Subcutaneous preadipocyte (primary cell): ENCODE measurements around the gene GRID2IP. TPM values are rescaled to one million over a fixed set of nuclear protein-coding genes. Genes with fewer than 3 reads are reported as not detected.

Experiments used
- total RNA-seq: library from RNA; depleted of rRNA; stranded (reverse); fragments of >200 nt; gene quantifications from 2 replicates; pipeline ENCODE4 v1.2.3, GENCODE V29; 2012

GRID2IP gene
- not detected in 2 replicates for total RNA-seq

DNA sequence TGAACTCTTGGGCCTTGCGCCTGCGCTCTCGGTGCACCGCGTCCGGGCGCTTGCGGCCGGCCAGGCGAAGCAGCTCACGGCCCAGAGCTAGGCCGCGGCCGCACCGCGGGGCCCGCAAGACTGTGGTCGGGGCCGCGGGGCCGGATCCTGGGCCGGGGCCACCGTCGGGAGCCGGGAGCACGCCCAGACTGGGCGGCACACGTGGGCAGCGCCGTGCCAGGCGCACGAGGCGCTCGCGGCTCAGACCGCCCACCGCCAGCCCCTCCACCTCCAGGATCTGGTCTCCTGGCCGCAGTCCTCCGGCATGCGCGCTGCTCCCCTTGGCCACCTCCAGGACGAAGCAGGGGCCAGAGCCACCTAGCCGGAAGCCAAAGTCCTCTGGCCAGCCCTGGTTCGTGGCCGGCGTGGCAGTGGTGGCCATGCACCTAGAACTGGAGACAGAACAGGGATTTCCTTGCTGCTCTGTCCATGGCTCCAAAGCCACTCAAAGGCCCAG lies at the start of gene GRID2IP:
Gene GRID2IP (minus strand): TSS at position 446 of the 496 bp plus-strand sequence. CDS start 25 bp downstream, at position 421.

DNA sequence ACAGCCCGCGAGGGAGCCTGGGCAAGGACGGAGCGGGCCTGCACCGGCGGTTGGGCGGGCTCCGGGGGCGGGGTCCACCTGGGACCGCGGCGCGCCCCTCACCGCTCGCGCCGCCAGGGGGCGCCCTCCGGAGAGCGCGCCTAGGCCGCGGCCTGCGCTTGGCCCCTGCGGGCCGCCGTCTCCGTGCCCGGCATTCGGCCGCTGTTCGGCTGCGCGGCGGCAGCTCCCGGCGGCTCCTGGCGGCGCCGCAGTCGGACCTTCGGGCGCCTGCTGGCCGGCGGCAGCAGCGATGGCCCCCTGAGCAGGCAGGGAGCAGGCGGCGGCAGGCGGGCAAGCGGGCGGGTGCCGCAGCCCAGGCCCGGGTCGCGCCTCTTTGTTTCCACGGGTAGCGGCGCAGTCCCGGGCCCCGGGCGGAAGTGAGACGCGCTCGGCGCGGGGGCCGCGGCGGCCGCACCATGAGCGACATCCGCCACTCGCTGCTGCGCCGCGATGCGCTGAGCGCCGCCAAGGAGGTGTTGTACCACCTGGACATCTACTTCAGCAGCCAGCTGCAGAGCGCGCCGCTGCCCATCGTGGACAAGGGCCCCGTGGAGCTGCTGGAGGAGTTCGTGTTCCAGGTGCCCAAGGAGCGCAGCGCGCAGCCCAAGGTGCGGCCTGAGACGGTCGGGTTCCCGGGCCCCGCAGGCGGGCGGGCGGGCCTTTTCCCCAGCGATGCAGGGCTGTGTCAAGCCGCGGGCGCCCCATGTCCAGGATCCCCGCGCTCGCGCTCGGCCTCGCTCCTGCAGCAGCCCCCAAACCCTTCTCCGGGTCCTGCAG lies 38.8 kb upstream of the GRID2IP start, which contains the start of gene INTS15:
Gene INTS15 (plus strand): TSS at position 193 of the 816 bp plus-strand sequence. CDS start 263 bp downstream, at position 456.

GRCh38 chr7:6577369-6578113 lies 26.3 kb upstream of the GRID2IP start, which contains the start of gene ZDHHC4:
Gene ZDHHC4 (plus strand): TSS chr7:6577454. CDS start chr7:6580562, 3,108 bp downstream.

DNA sequence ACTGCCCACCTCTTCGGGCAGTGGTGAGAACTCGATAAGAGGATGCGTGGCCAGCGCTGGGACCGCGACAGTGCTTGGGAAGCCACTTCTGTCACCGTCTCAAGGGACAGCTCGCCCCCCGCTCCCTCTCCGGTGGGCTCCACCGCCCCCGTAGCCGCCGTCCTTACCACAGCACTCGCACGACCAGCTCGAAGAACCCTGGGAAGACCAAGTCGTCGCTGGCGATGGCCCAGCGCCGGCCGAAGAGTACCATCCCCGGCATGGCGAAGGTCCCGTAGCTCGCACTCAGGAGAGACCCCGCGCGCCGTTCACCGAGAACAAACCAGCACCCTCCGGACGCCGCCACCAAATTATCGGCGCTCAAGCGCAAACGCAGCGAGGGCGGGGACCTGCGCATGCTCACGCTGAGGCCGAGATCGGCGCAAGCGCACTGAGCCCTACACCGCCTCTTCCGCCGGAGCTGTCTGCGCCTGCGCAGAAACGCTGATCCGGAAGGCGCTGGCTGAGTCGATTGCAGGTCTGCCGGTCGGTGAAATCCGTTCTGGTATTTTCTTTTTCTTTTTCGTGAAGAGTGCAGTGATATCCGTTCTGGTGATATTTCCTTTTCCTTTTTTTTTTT lies 103.6 kb downstream of the GRID2IP start, which contains the start of gene DAGLB:
Gene DAGLB (minus strand): TSS at position 374 of the 619 bp plus-strand sequence. CDS start 112 bp downstream, at position 262.

Other genes with a start within 250 kb of the GRID2IP start
- gene FAM220A, start 202.5 kb downstream of the GRID2IP start, total RNA-seq, result 11.8 and 35.4 TPM in 2 replicates
- 66.5 and 66.9 TPM in 2 replicates for gene RAC1, start 176.9 kb downstream of the GRID2IP start, total RNA-seq
- gene DAGLB, start 103.5 kb downstream of the GRID2IP start, total RNA-seq, result 12.1 and 16.2 TPM in 2 replicates
- 198 and 214 TPM in 2 replicates for gene KDELR2, start 67.3 kb downstream of the GRID2IP start, total RNA-seq
- gene ZDHHC4, start 26.0 kb upstream of the GRID2IP start, total RNA-seq, result 34.0 and 38.6 TPM in 2 replicates
- 9.6 and 19.4 TPM in 2 replicates for gene INTS15, start 38.6 kb upstream of the GRID2IP start, total RNA-seq
- under 0.01 TPM in 1 of 2 replicates, not detected in the other for gene ZNF853, start 64.1 kb upstream of the GRID2IP start, total RNA-seq
- 9.6 and 14.1 TPM in 2 replicates for gene ZNF316, start 85.9 kb upstream of the GRID2IP start, total RNA-seq
- 13.2 and 14.9 TPM in 2 replicates for gene ZNF12, start 155.5 kb upstream of the GRID2IP start, total RNA-seq
- under 0.01 and 0.20 TPM in 2 replicates for gene RSPH10B2, start 202.6 kb upstream of the GRID2IP start, total RNA-seq